Effector CD8-positive, alpha-beta T cell (primary cell): ENCODE results near the gene FRG2C.
"Not testable (repeated sequence)": the region's sequence is repeated elsewhere in the genome, so short reads cannot be mapped to it uniquely, and the experiment has no call there.

Experiments used
- DNase-seq: peaks from one replicate; lab custom pipeline; 2025; lab: John Stamatoyannopoulos, UW

FRG2C gene

DNA sequence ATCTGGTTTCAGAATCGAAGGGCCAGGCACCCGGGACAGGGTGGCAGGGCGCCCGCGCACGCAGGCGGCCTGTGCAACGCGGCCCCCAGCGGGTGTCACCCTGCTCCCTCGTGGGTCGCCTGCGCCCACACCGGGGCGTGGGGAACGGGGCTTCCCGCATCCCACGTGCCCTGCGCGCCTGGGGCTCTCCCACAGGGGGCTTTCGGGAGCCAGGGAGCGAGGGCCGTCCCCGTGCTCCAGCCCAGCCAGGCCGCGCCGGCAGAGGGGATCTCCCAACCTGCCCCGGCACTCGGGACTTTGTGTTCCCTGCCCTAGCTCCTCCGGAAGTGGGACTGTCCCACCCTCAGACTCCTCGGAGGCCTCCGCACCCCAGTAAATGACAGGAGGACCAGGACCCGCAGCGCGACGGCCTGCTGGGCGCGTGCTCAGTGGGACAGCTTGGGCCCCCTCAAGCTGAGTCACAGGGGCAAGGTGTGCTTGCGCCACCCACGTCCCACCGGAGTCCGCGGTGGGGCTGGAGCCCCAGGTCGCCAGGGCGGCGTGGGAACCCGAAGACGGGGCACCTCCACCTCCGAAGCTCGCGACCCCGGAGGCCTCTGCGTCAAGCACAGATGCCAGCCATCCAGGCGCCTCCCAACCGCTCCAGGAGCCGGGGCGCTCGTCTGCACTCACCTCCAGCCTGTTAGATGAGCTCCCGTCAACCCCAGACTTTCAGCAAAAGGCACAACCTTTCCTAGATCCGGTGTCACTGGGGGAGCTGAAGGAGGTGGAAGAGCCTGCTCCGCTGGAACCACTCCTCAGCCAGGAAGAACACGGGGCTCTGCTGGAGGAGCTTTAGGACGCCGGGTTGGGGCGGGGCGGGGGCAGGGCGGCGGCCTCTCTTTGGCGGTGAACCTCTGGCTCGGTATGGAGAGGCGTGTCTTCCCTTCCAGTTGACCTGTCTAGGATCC lies 5.5 kb downstream of the FRG2C start:
- not testable (repeated sequence) for DNase-seq

DNA sequence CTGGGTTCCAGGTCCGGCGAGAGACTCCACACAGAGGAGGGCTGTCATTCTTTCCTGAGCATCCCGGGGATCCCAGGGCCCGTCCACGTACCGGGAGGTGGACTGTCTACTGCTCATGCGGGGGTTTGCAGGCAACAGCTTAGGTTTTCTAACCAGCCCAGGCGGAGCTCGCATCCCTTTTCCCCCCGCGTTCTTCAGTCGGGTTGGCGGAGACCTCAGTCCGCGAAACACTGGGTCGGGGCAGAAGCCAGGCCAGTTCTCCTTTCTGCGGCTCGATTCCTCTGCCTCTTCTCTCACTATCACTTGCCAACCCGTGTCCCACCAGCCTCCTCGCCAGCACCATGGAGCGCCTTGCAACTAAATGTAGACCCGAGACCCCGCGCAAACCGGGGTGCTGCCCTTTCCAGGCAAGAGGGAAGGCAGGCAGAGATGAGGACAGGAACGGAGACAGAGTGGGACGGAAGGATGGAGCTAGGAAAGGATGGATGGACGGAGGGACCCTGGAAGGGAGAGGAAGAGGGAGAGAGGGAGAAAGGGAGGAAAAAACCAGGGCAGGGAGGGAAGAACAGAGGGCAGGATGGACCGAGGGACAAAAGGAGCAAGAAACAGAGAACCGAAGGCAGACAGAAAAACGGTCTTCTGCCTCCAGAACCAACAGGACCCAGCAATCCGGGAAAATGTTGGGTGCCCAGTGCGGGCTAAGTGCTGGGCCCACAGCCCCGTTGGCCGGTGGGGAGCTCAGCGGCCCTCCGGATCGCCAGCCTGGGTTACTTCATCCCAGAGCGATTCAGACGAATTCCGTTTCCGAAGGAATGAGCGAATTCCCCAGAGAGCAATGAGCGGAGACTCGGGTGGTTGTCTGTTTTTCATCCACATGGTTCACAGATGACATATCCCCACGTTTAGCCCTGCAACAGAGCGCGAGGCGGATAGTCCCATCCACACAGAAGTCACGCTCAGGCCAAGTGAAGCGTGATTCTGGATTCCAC lies 6.5 kb downstream of the FRG2C start:
- DNase-seq = not testable (repeated sequence)

DNA sequence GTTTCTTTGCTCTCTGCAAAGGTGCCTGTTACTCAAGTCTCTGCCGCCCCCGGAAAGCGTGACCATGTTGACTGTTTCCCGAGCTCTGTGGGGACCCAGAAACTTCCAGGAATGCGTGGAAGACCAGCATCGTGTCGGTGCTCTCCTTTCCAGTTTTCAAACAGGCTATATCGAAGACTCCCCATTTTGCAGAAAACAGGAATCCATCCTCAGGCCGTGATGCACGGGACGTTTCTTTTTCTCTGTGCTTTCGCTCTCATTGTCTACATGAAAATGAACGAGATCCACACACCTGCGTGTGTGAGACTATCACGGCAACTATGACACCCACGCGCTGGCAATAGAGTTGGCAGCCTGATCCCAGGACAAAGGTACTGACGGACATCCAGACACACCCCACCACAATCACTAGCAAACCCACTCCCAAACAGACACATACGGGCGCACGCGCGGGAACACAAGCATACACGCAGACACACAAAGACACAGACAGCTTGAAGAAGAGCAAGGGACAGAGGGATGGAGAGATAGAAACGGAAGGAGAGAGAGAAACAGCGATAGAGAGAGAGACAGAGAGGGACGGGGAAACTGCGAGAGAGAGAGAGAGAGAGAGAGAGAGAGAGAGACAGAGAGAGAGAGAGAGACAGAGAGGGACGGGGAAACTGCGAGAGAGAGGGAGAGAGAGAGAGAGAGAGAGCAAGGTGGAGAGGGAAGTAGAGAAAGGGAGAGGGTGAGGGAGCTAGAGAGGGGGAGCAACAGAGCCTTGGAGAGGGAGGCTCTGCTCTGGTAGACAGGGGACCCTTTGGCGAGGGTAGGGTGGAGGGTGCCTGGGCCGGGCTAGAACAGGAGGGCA lies 7.4 kb downstream of the FRG2C start:
- not testable (repeated sequence) for DNase-seq

DNA sequence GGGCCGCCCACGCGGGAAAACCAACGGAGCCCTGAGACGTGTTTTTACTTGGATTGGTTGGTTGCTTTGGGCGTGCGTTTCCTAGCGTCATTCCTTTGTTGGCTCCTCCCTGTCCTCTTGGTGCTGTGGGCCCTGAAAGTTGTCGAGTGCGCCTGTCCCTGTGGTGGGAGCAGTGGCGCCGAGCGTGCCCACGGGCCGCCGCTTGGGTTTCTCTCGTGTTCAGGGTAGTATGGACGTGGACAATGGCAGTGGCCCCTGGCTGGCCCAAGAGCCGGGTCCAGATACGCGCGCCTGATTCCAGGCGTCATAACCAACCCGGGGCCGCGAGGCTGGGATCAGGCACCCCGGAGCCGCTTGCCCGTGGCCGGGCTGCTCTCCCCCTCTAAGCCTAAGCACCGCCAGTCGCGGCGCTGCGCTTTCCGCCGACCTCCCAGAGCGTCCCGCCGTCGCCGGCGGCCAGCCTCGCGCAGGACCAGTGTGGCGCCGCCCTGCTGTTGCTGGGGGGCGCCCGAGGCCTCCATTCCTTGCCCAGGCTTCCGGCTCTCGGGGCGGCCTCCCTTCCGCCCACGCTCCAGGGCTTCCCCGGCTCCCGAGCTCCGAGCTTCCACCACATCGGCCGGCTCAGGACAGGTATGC lies 8.1 kb downstream of the FRG2C start:
- not testable (repeated sequence) for DNase-seq

DNA sequence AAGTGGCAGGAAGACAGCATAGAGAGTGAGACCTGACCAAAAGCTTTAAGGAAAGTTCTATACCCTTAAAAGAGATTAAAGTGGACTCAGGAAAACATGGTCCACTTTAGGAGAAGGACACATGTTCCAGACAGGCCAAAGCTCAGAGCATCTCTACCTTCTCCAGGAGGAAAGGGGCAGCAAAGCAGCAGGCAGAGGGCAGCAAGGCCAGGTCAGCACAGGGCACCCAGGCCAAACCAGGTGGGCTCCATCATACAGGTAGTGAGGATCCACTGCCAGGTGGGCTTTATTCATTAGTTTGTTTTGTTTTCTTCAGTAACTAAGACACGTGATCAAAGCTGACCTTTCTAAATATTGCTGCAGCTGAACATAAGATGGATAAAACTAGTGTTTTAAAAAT lies 19.8 kb downstream of the FRG2C start:
- not testable (repeated sequence) for DNase-seq

GRCh38 chr3:75687323-75687722 lies 23.2 kb downstream of the FRG2C start:
- DNase-seq = no peak

- no peak for DNase-seq
These were observed 27.9 kb downstream of the FRG2C start for GRCh38 chr3:75692061-75692460.
